CD14-positive monocyte (primary cell): ENCODE measurements around the gene VNN1. TPM values are rescaled to one million over a fixed set of nuclear protein-coding genes. Genes with fewer than 3 reads are reported as not detected.
A peak's percentile ranks its signal among the peaks of the same experiment; 100 is the strongest.

Experiments used
- DNase-seq, 3 donors: peaks; one replicate each; pipeline ENCODE4 v3.0.0-alpha.2; 2011 to 2022
- H2AFZ ChIP-seq: 2 replicates; pipeline ENCODE4 v1.6.0; 2012; ENCODE audit warnings: mild to moderate bottlenecking, low read depth, low read length, inconsistent platforms; ENCODE audit not compliant: insufficient read depth, poor library complexity, severe bottlenecking
- H3K27ac ChIP-seq, 2 donors: 1 replicate in 1 of 2; 2 replicates in 1 of 2; pipeline ENCODE4 v1.5.1; 2012 to 2013; ENCODE audit warnings: low read length in 2 of 2, control low read depth in 1 of 2, inconsistent platforms in 1 of 2, low read depth in 1 of 2, mild to moderate bottlenecking in 1 of 2
- H3K27me3 ChIP-seq, 2 donors: one replicate each; pipeline versions ENCODE4 v1.6.0 to v1.6.1; 2011 to 2013; ENCODE audit warnings: low read length in 2 of 2; ENCODE audit not compliant: control insufficient read depth in 2 of 2, insufficient read depth in 2 of 2
- H3K36me3 ChIP-seq, 2 donors: replicated peaks in 1 of 2; 1 replicate in 1 of 2; 2 replicates in 1 of 2; pipeline versions ENCODE4 v1.5.1 to v1.6.1; 2012 to 2013; ENCODE audit warnings: low read length in 2 of 2, control low read depth in 1 of 2, inconsistent platforms in 1 of 2, mild to moderate bottlenecking in 1 of 2; ENCODE audit not compliant: insufficient read depth in 2 of 2, control insufficient read depth in 1 of 2
- H3K4me1 ChIP-seq, 2 donors: 1 replicate in 1 of 2; 2 replicates in 1 of 2; pipeline versions ENCODE4 v1.5.1 to v1.6.1; 2012 to 2013; ENCODE audit warnings: low read length in 2 of 2, control low read depth in 1 of 2, inconsistent platforms in 1 of 2, mild to moderate bottlenecking in 1 of 2, moderate library complexity in 1 of 2; ENCODE audit not compliant: insufficient read depth in 2 of 2, control insufficient read depth in 1 of 2
- H3K4me2 ChIP-seq: replicated peaks from 2 replicates; pipeline ENCODE3; 2012; ENCODE audit warnings: low read length, moderate library complexity, mild to moderate bottlenecking; ENCODE audit not compliant: poor library complexity, severe bottlenecking; ENCODE audit errors: extremely low read depth
- H3K4me3 ChIP-seq, 3 experiments: fragments of 200-600 bp in 1 of 3; sonication (generic) in 1 of 3; replicated peaks in 1 of 3; 1 replicate in 2 of 3; 2 replicates in 1 of 3; pipeline ENCODE4 v1.5.1; 2011 to 2013; ENCODE audit warnings: low read length in 3 of 3, mild to moderate bottlenecking in 3 of 3, control low read depth in 2 of 3, low read depth in 2 of 3, inconsistent platforms in 1 of 3, moderate library complexity in 1 of 3
- H3K79me2 ChIP-seq: 2 replicates; pipeline ENCODE4 v1.6.0; 2012; ENCODE audit warnings: mild to moderate bottlenecking, control low read depth, inconsistent platforms, low read length, moderate library complexity; ENCODE audit not compliant: insufficient read depth
- H3K9ac ChIP-seq: 2 replicates; pipeline ENCODE4 v1.6.0; 2017; ENCODE audit warnings: low read length, mild to moderate bottlenecking; ENCODE audit not compliant: insufficient read depth, poor library complexity, severe bottlenecking
- H3K9me3 ChIP-seq, 2 donors: replicated peaks in 1 of 2; 1 replicate in 1 of 2; 2 replicates in 1 of 2; pipeline versions ENCODE4 v1.5.1 to v1.6.1; 2012 to 2013; ENCODE audit warnings: low read length in 2 of 2, control low read depth in 1 of 2; ENCODE audit not compliant: control insufficient read depth in 1 of 2, insufficient read depth in 1 of 2
- H4K20me1 ChIP-seq: 2 replicates; pipeline ENCODE4 v1.6.0; 2012; ENCODE audit warnings: mild to moderate bottlenecking, low read length, control low read depth, moderate library complexity; ENCODE audit not compliant: insufficient read depth
- H3K27ac Mint-ChIP-seq, 7 donors: one replicate each; pipeline ENCODE4 v1.8.0; 2020; ENCODE audit warnings: mild to moderate bottlenecking in 7 of 7, mixed read lengths in 7 of 7, moderate library complexity in 6 of 7, inconsistent platforms in 2 of 7
- H3K27me3 Mint-ChIP-seq, 3 donors: one replicate each; pipeline ENCODE4 v1.8.0; 2021 to 2022; ENCODE audit warnings: low read depth in 3 of 3, mild to moderate bottlenecking in 3 of 3, mixed read lengths in 3 of 3, moderate library complexity in 3 of 3, inconsistent platforms in 1 of 3
- H3K36me3 Mint-ChIP-seq, 2 donors: one replicate each; pipeline ENCODE4 v1.8.0; 2020; ENCODE audit warnings: mixed read lengths in 2 of 2, inconsistent platforms in 1 of 2, mild to moderate bottlenecking in 1 of 2
- H3K4me1 Mint-ChIP-seq: one replicate; pipeline ENCODE4 v1.8.0; 2020; ENCODE audit warnings: mild to moderate bottlenecking, mixed read lengths
- H3K4me3 Mint-ChIP-seq, 2 donors: one replicate each; pipeline ENCODE4 v1.8.0; 2020; ENCODE audit warnings: mild to moderate bottlenecking in 2 of 2, mixed read lengths in 2 of 2, moderate library complexity in 1 of 2
- H3K9me3 Mint-ChIP-seq, 7 donors: one replicate each; pipeline ENCODE4 v1.8.0; 2020 to 2022; ENCODE audit warnings: mixed read lengths in 7 of 7, mild to moderate bottlenecking in 6 of 7, moderate library complexity in 6 of 7, inconsistent platforms in 2 of 7
- CTCF ChIP-seq: fragments of 200-600 bp; IDR thresholded peaks from one replicate; pipeline ENCODE4 v1.8.0; 2022; ENCODE audit warnings: antibody characterized with exemption, mild to moderate bottlenecking
- WGBS: methylation state at CpG from one replicate; pipeline ENCODE4 v1.1.5; 2013; ENCODE audit warnings: missing lambda C conversion rate; ENCODE audit not compliant: insufficient coverage; 5-methylcytosine and 5-hydroxymethylcytosine counted together
- intact Hi-C, 2 donors: fragments of 100-400 bp; cut with micrococcal nuclease; formaldehyde crosslinking; loops; one replicate each; pipeline versions ENCODE4 v1.15.0 to v1.15.1; 2023
- polyA plus RNA-seq, 3 donors: library from polyadenylated mRNA; depleted of rRNA in 1 of 3; unstranded in 2 of 3; stranded (reverse) in 1 of 3; fragments of 300-500 nt in 2 of 3; fragments of >200 nt in 1 of 3; fragmentation: Illumina TruSeq in 2 of 3; gene quantifications; 1 replicate in 2 of 3; 2 replicates in 1 of 3; pipeline ENCODE4 v1.2.3, GENCODE V29; 2012 to 2021

Gene VNN1
- polyA plus RNA-seq, 3 donors: 7.9 to 61.2 (median 47.9) TPM

- peak overlapping the region in 3 of 7 donors; percentile 40 to 84 (median 80) for H3K27ac Mint-ChIP-seq
- H3K4me1 ChIP-seq: peaks cover 69 to 95% of the 10 kb centered on the region in 2 donors
- no peak for TF ChIP-seq CTCF
Observed at GRCh38 chr6:132758689-132759088, 44.8 kb upstream of the VNN1 start.

GRCh38 chr6:132752255-132752654 is 38.4 kb upstream of the VNN1 start:
- Mint-ChIP-seq H3K36me3 (peaks cover 57 to 79% of the 10 kb centered on the region in 2 donors), H3K4me1 (peaks cover 73% of the 10 kb centered on the region), H3K4me3 (no peak overlapping the region), H3K9me3 (peaks cover 0 to 6% (median 0%) of the 10 kb centered on the region in 7 donors), H3K27me3 (no peaks in the 10 kb centered on the region), H3K27ac (peak overlapping the region in 1 of 7 donors; percentile 40)
- DNase-seq: no peak
- H3K4me3 ChIP-seq: peak overlapping the region in 1 of 3 experiments; percentile 33
- H3K79me2 ChIP-seq: peaks cover 68% of the 10 kb centered on the region
- H2AFZ ChIP-seq: no peak overlapping the region
- no peaks in the 10 kb centered on the region for H4K20me1 ChIP-seq
- no peak overlapping the region for H3K9ac ChIP-seq
- H3K9me3 ChIP-seq: no peaks in the 10 kb centered on the region
- H3K36me3 ChIP-seq: peaks cover 19 to 51% of the 10 kb centered on the region in 2 donors
- peak overlapping the region in 1 of 2 donors; percentile 72 for H3K27ac ChIP-seq
- H3K4me2 ChIP-seq: peak overlapping the region; percentile 17
- no peak for TF ChIP-seq CTCF
- H3K4me1 ChIP-seq: peaks cover 80 to 100% of the 10 kb centered on the region in 2 donors
- intact Hi-C loops: no loop called here
- WGBS: no CpG with 5 or more reads among the region's 1 CpG
- no peaks in the 10 kb centered on the region for H3K27me3 ChIP-seq

More at GRCh38 chr6:132758689-132759088, 44.8 kb upstream of the VNN1 start:
- Histone ChIP-seq H3K9me3 (no peaks in the 10 kb centered on the region), H3K36me3 (peaks cover 6 to 12% of the 10 kb centered on the region in 2 donors), H3K27me3 (no peaks in the 10 kb centered on the region), H3K79me2 (peaks cover 57% of the 10 kb centered on the region), H3K4me3 (no peak overlapping the region), H4K20me1 (no peaks in the 10 kb centered on the region), H2AFZ (peak overlapping the region; percentile 32), H3K27ac (peak overlapping the region; percentile 31 to 66), H3K9ac (no peak overlapping the region), H3K4me2 (no peak overlapping the region)
- peaks cover 0 to 2% (median 0%) of the 10 kb centered on the region in 3 donors for H3K27me3 Mint-ChIP-seq
- H3K4me1 Mint-ChIP-seq: peaks cover 50% of the 10 kb centered on the region
- no CpG with 5 or more reads among the region's 2 CpGs for WGBS
- no peak for DNase-seq
- peaks cover 21 to 27% of the 10 kb centered on the region in 2 donors for H3K36me3 Mint-ChIP-seq
- H3K4me3 Mint-ChIP-seq: peak overlapping the region in 1 of 2 donors; percentile 46
- intact Hi-C loops: loop anchor here in 1 of 2 donors (5.0 kb wide), 1 partner anchor 46 kb away; the partner anchor contains the start of gene VNN1
- no peaks in the 10 kb centered on the region for H3K9me3 Mint-ChIP-seq
